Right atrium auricular region (tissue), 2 donors: ENCODE data around the gene CYP26B1. TPM values are rescaled to one million over a fixed set of nuclear protein-coding genes. Genes with fewer than 3 reads are reported as not detected.

Experiments
- DNase-seq: peaks from one replicate; pipeline ENCODE4 v3.0.0-alpha.2; 2019; ENCODE audit warnings: low spot score
- H3K27ac ChIP-seq, 2 donors: fragments of 200-600 bp; sonication (generic); 1 replicate in 1 of 2; 2 replicates in 1 of 2; pipeline ENCODE4 v1.5.1; 2016 to 2019
- H3K27me3 ChIP-seq, 2 donors: fragments of 200-600 bp; sonication (generic); one replicate each; pipeline versions ENCODE4 v1.5.1 to v1.6.0; 2017 to 2019
- H3K36me3 ChIP-seq: fragments of 200-600 bp; sonication (generic); one replicate; pipeline ENCODE4 v1.5.1; 2016
- H3K4me1 ChIP-seq, 2 donors: fragments of 200-600 bp; sonication (generic); one replicate each; pipeline versions ENCODE4 v1.5.1 to v1.6.0; 2017 to 2019
- H3K4me3 ChIP-seq, 2 donors: fragments of 200-600 bp; sonication (generic); 1 replicate in 1 of 2; 2 replicates in 1 of 2; pipeline ENCODE4 v1.5.1; 2017 to 2019; ENCODE audit warnings: mild to moderate bottlenecking in 1 of 2, moderate library complexity in 1 of 2
- H3K9me3 ChIP-seq, 2 donors: fragments of 200-600 bp; sonication (generic); one replicate each; pipeline ENCODE4 v1.5.1; 2019
- CTCF ChIP-seq, 2 donors: fragments of 200-600 bp; sonication (generic); IDR thresholded peaks; one replicate each; pipeline ENCODE4 v1.5.1; 2019; ENCODE audit warnings: antibody characterized with exemption in 2 of 2
- total RNA-seq, 2 donors: library from RNA; depleted of rRNA; stranded (reverse); fragments of >200 nt; gene quantifications; one replicate each; pipeline ENCODE4 v1.1.0, GENCODE V29; 2016

The CYP26B1 gene
- total RNA-seq, 2 donors from 2014 or later, result 2.5 to 12.8 TPM

- H3K27me3 ChIP-seq, result no peaks in the 10 kb centered on the region
- no peak for TF ChIP-seq CTCF (IDR thresholded peaks at IDR 0.05)
- H3K4me3 ChIP-seq, result no peak overlapping the region
- no peaks in the 10 kb centered on the region for H3K4me1 ChIP-seq
- no peaks in the 10 kb centered on the region for H3K36me3 ChIP-seq
- DNase-seq, result no peak
- H3K9me3 ChIP-seq, result no peaks in the 10 kb centered on the region
- H3K27ac ChIP-seq, result no peak overlapping the region
Observed at GRCh38 chr2:72129681-72130340, 17.9 kb downstream of the CYP26B1 start.

GRCh38 chr2:72128843-72129227, 18.8 kb downstream of the CYP26B1 start:
- Histone ChIP-seq H3K4me1 (no peaks in the 10 kb centered on the region), H3K4me3 (no peak overlapping the region), H3K9me3 (no peaks in the 10 kb centered on the region), H3K27ac (no peak overlapping the region), H3K36me3 (no peaks in the 10 kb centered on the region), H3K27me3 (no peaks in the 10 kb centered on the region)
- no peak for TF ChIP-seq CTCF (IDR thresholded peaks at IDR 0.05)
- DNase-seq, result no peak

GRCh38 chr2:72128059-72128842, 19.4 kb downstream of the CYP26B1 start:
- Histone ChIP-seq H3K9me3 (no peaks in the 10 kb centered on the region), H3K27me3 (no peaks in the 10 kb centered on the region), H3K27ac (no peak overlapping the region), H3K4me3 (no peak overlapping the region), H3K4me1 (no peaks in the 10 kb centered on the region), H3K36me3 (no peaks in the 10 kb centered on the region)
- no peak for DNase-seq
- TF ChIP-seq CTCF (IDR thresholded peaks at IDR 0.05), result no peak

GRCh38 chr2:72127401-72128058, 20.1 kb downstream of the CYP26B1 start:
- Histone ChIP-seq H3K4me1 (no peaks in the 10 kb centered on the region), H3K4me3 (no peak overlapping the region), H3K27me3 (no peaks in the 10 kb centered on the region), H3K36me3 (no peaks in the 10 kb centered on the region), H3K27ac (no peak overlapping the region), H3K9me3 (no peaks in the 10 kb centered on the region)
- no peak for DNase-seq
- no peak for TF ChIP-seq CTCF (IDR thresholded peaks at IDR 0.05)

GRCh38 chr2:72126186-72127100, 21.2 kb downstream of the CYP26B1 start:
- Histone ChIP-seq H3K4me3 (no peak overlapping the region), H3K4me1 (no peaks in the 10 kb centered on the region), H3K36me3 (no peaks in the 10 kb centered on the region), H3K27me3 (no peaks in the 10 kb centered on the region), H3K27ac (no peak overlapping the region), H3K9me3 (no peaks in the 10 kb centered on the region)
- no peak for TF ChIP-seq CTCF (IDR thresholded peaks at IDR 0.05)
- no peak for DNase-seq
